HepG2 (cell line): ENCODE measurements around the gene KAT14. TPM values are rescaled to one million over a fixed set of nuclear protein-coding genes. Genes with fewer than 3 reads are reported as not detected.

ENCODE experiments used
- ATF4 ChIP-seq, 2 experiments: fragments of 450-650 bp in 1 of 2; sonication (generic) in 1 of 2; formaldehyde crosslinking; IDR thresholded peaks; 2 replicates each; pipeline versions ENCODE4 v1.5.0 to v1.8.0; 2020 to 2022; ENCODE audit warnings: mild to moderate bottlenecking in 1 of 2, missing genetic modification reagents in 1 of 2
- CEBPG ChIP-seq: IDR thresholded peaks from 2 replicates; pipeline ENCODE4 v1.6.1; 2016
- CHD4 ChIP-seq: fragments of 200-600 bp; sonication (generic); IDR thresholded peaks from 2 replicates; pipeline ENCODE4 v1.7.0; 2017; ENCODE audit warnings: mild to moderate bottlenecking, low read length, borderline replicate concordance
- DZIP1 ChIP-seq: sonication (generic); formaldehyde crosslinking; IDR thresholded peaks from 2 replicates; pipeline ENCODE4 v1.5.0; 2020; ENCODE audit warnings: mild to moderate bottlenecking, missing genetic modification reagents
- EP300 ChIP-seq, 3 experiments: sonication (generic) in 1 of 3; formaldehyde crosslinking in 1 of 3; IDR thresholded peaks; 2 replicates each; pipeline versions ENCODE4 v1.5.1 to v1.6.1; 2011 to 2020; ENCODE audit warnings: low read depth in 2 of 3, low read length in 2 of 3, borderline replicate concordance in 1 of 3, improper control_type of control experiment in 1 of 3, mild to moderate bottlenecking in 1 of 3, missing genetic modification reagents in 1 of 3, moderate library complexity in 1 of 3
- ETV5 ChIP-seq: IDR thresholded peaks from 2 replicates; pipeline ENCODE4 v1.6.1; 2018; ENCODE audit warnings: missing biosample characterization, missing genetic modification reagents, inconsistent platforms, borderline replicate concordance
- FUBP1 ChIP-seq: sonication (generic); formaldehyde crosslinking; IDR thresholded peaks from 2 replicates; pipeline ENCODE4 v1.5.1; 2020; ENCODE audit warnings: missing genetic modification reagents, mild to moderate bottlenecking, borderline replicate concordance
- GATAD2A ChIP-seq: IDR thresholded peaks from 2 replicates; pipeline ENCODE4 v1.6.1; 2016
- HNRNPL ChIP-seq: fragments of 200-400 bp; formaldehyde crosslinking; IDR thresholded peaks from 2 replicates; pipeline ENCODE4 v1.6.1; 2017; ENCODE audit warnings: mild to moderate bottlenecking, low read depth, low read length
- ISX ChIP-seq: sonication (generic); formaldehyde crosslinking; conservative IDR thresholded peaks from 2 replicates; pipeline ENCODE4 v1.5.0; 2020; ENCODE audit warnings: missing genetic modification reagents
- KAT2B ChIP-seq: fragments of 150-350 bp; IDR thresholded peaks from 2 replicates; pipeline ENCODE4 v1.6.1; 2014; ENCODE audit warnings: low read depth, low read length, borderline replicate concordance
- LRRFIP1 ChIP-seq: sonication (generic); formaldehyde crosslinking; conservative IDR thresholded peaks from 2 replicates; pipeline ENCODE4 v1.4.0; 2020; ENCODE audit warnings: missing genetic modification reagents
- MAF1 ChIP-seq: sonication (generic); formaldehyde crosslinking; IDR thresholded peaks from 2 replicates; pipeline ENCODE4 v1.5.0; 2020; ENCODE audit warnings: missing genetic modification reagents, borderline replicate concordance
- MED1 ChIP-seq: sonication (generic); formaldehyde crosslinking; IDR thresholded peaks from 2 replicates; pipeline ENCODE4 v1.4.0; 2020; ENCODE audit warnings: missing genetic modification reagents
- PAF1 ChIP-seq: IDR thresholded peaks from 2 replicates; pipeline ENCODE4 v1.6.1; 2016; ENCODE audit warnings: missing genetic modification reagents, missing compliant biosample characterization
- PPARG ChIP-seq: conservative IDR thresholded peaks from 2 replicates; pipeline ENCODE4 v1.6.1; 2016; ENCODE audit warnings: missing biosample characterization, missing genetic modification reagents
- ZNF205 ChIP-seq: IDR thresholded peaks from 2 replicates; pipeline ENCODE4 v1.6.1; 2018; ENCODE audit warnings: missing biosample characterization, missing genetic modification reagents
- ZNF230 ChIP-seq: sonication (generic); formaldehyde crosslinking; IDR thresholded peaks from 2 replicates; pipeline ENCODE4 v1.4.0; 2020; ENCODE audit warnings: mild to moderate bottlenecking, missing genetic modification reagents
- ZNF333 ChIP-seq: sonication (generic); formaldehyde crosslinking; IDR thresholded peaks from 2 replicates; pipeline ENCODE4 v1.4.0; 2020; ENCODE audit warnings: mild to moderate bottlenecking, missing genetic modification reagents, borderline replicate concordance
- ZNF510 ChIP-seq: sonication (generic); formaldehyde crosslinking; IDR thresholded peaks from 2 replicates; pipeline ENCODE4 v1.4.0; 2020; ENCODE audit warnings: low read depth, mild to moderate bottlenecking, missing genetic modification reagents
- ZNF879 ChIP-seq: sonication (generic); formaldehyde crosslinking; IDR thresholded peaks from 2 replicates; pipeline ENCODE4 v1.8.1; 2023; ENCODE audit warnings: missing genetic modification reagents
- ZSCAN5A ChIP-seq: sonication (generic); formaldehyde crosslinking; IDR thresholded peaks from 2 replicates; pipeline ENCODE4 v1.8.0; 2022; ENCODE audit warnings: mild to moderate bottlenecking, missing genetic modification reagents, borderline replicate concordance
- polyA plus RNA-seq, 8 experiments: library from polyadenylated mRNA; depleted of rRNA in 3 of 8; stranded (reverse) in 7 of 8; unstranded in 1 of 8; fragments of >200 nt; fragmentation: Illumina TruSeq in 4 of 8; extraction: Trizol in 4 of 8; gene quantifications; 2 replicates each; pipeline versions ENCODE4 v1.2.1 to v1.2.3, GENCODE V29; 2011 to 2016; ENCODE audit warnings: low read depth in 4 of 8, missing spikeins in 1 of 8, mixed read lengths in 1 of 8; ENCODE audit not compliant: insufficient read depth in 1 of 8
- total RNA-seq, 5 experiments: library from RNA; depleted of rRNA; stranded (reverse); fragments of >200 nt; fragmentation: Illumina TruSeq; extraction: Trizol; gene quantifications; 2 replicates each; pipeline ENCODE4 v1.2.3, GENCODE V29; 2016; ENCODE audit warnings: low read depth in 1 of 5

Gene KAT14
- total and polyA plus RNA-seq, 2 of the 13 experiments (the other 11 are each of a cell fraction or from before 2014, with no cell fraction given) = 5.1 to 15.1 TPM

- TF ChIP-seq LRRFIP1 (no peak), ETV5 (peak; percentile 70), MAF1 (CRISPR knock-in tag) (no peak), GATAD2A (CRISPR knock-in tag) (peak; percentile 52; the same call in 1 of the 2 replicates), FUBP1 (CRISPR knock-in tag) (no peak), ZNF333 (CRISPR knock-in tag) (no peak), EP300 (IDR thresholded peaks at IDR 0.05; ENCODE audit: low read depth in 2 of 2, low read length in 2 of 2) (no peak), EP300 (CRISPR knock-in tag; IDR thresholded peaks at IDR 0.05; ENCODE audit: borderline replicate concordance) (no peak), PPARG (CRISPR knock-in tag) (no peak), ZNF230 (CRISPR knock-in tag) (no peak), ZNF205 (no peak), CEBPG (peak; percentile 84), ISX (CRISPR knock-in tag) (no peak), ZNF879 (CRISPR knock-in tag) (no peak), PAF1 (CRISPR knock-in tag) (no peak), ZNF510 (no peak), CHD4 (no peak), ZSCAN5A (no peak), HNRNPL (no peak), ATF4 (CRISPR knock-in tag; IDR thresholded peaks at IDR 0.05) (no peak), DZIP1 (CRISPR knock-in tag) (no peak), MED1 (no peak), KAT2B (no peak)
Measured at GRCh38 chr20:18139832-18140231, 2.2 kb downstream of the KAT14 start (continued).
